Fibroblast of skin of left biceps (primary cell): ENCODE results near the gene TPGS1.

ENCODE experiments used
- DNase-seq, 2 experiments: peaks; one replicate each; pipeline ENCODE4 v3.0.0-alpha.2; 2013; ENCODE audit warnings: low read depth in 2 of 2

Gene TPGS1

DNA sequence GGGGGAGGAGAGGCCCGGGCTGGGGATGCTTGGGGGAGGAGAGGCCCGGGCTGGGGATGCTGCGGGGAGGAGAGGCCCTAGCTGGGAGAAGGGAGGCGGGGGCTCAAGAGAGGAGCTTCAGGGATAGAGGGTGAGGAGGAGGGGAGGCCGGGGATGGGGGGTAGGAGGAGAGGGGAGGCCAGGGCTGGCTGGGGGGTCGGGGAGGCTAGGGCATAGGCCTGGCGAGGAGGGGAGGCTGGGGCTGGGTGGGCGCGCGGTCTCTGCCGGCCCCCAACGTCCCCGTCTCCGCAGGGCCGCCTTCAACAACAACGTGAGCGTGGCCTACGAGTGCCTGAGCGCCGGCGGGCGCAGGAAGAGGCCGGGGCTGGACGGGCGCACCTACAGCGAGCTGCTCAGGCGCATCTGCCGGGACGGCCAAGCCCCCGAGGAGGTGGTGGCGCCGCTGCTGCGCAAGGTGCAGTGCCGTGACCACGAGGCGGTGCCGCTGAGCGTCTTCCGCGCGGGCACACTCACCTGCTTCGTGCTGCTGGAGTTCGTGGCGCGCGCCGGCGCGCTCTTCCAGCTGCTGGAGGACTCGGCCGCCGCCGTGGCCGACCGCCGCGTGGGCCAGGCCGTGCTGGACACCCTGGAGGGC, 11.4 kb downstream of the TPGS1 start:
- DNase-seq: no peak

DNA sequence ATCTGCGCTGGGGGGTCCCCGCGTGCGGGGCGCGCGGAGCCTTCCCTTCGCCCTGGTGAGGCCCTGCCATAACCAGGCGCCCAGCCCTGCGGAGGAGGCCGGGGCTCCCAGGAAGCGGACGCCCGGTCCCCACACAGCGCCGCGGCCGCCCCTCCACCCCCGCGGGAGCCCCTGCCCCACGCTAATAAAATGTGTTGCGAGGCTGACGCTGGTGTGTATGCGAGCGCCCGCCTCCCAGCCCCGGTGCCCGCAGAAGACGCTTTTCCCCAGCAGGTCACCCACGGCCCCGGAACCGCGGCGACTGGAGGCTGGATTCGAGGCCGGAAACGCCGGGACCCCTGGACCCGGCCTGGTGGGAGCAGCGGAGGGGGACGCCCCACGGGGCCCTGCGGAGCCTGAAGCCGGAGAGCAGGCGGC, 12.2 kb downstream of the TPGS1 start:
- DNase-seq: no peak

- no peak for DNase-seq
Observed at GRCh38 chr19:522726-523125, 15.4 kb downstream of the TPGS1 start.

DNA sequence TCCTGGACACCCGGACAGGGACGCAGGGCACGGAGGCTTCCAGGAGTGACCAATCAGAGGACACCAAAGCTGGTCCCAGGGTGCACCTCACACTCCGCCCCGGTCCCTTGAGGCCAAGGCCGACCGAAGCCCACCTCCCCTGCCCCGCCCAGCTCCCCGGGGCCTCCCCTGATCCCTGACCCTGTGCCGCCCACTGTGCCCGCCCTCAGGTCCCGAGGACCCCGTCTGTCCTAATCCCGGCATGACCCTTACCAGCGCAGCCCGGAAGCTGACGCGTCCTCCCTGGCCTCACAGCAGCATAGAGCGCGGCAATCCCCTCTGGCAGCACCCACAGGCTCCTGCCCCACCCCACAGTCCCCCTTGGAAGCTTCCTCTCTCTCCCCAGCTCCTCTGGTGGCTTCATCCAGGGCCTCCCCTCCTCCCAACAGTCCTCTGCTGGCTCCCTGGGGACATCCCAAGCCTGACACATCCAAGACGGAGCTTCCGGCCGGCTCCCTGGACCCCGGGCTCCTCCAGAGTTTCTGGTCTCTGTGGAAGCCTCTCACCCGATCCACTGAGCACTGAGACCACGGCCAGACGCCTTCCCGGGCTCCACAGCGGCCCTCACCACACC, 16.9 kb downstream of the TPGS1 start:
- DNase-seq: no peak

GRCh38 chr19:525029-525428, 17.7 kb downstream of the TPGS1 start:
- DNase-seq: no peak

DNA sequence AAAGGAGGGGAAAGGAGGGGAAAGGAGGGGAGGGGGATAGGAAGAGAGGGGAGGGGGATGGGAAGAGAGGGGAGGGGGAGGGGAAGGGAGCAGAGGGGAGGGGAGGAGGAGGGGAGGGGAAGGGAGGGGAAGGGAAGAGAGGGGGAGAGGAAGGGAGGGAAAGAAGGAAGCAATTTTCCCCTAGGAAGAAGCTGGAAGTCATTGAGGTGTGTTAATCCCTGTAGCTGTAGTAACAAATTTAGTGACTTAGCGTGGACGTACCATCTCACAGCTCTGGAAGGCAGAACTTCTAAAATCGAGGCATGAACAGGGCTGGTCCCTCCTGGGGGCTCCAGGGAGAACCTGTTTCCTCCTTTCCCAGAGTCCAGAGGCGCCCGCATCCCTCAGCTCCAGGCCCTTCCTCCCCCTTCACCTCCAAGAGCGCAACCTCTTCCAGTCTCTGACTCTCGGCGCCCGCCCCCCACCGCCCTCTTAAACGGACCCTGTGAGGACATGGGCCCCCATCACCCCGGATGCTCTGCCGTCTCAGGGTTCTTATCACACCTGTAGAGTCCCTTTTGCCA, 18.6 kb downstream of the TPGS1 start:
- DNase-seq: no peak

GRCh38 chr19:530134-531008, 23.1 kb downstream of the TPGS1 start:
- no peak for DNase-seq

GRCh38 chr19:531009-531752, 23.9 kb downstream of the TPGS1 start:
- DNase-seq: peak; percentile 55 to 56

- DNase-seq: no peak
Observed at GRCh38 chr19:531753-532560, 24.7 kb downstream of the TPGS1 start, which contains the start of gene CDC34. Gene CDC34 (plus strand): TSS chr19:531760. CDS start chr19:531932, 172 bp downstream.

- peak in 1 of 2 experiments; percentile 22 for DNase-seq
Observed at GRCh38 chr19:532561-533363, 25.5 kb downstream of the TPGS1 start.

DNA sequence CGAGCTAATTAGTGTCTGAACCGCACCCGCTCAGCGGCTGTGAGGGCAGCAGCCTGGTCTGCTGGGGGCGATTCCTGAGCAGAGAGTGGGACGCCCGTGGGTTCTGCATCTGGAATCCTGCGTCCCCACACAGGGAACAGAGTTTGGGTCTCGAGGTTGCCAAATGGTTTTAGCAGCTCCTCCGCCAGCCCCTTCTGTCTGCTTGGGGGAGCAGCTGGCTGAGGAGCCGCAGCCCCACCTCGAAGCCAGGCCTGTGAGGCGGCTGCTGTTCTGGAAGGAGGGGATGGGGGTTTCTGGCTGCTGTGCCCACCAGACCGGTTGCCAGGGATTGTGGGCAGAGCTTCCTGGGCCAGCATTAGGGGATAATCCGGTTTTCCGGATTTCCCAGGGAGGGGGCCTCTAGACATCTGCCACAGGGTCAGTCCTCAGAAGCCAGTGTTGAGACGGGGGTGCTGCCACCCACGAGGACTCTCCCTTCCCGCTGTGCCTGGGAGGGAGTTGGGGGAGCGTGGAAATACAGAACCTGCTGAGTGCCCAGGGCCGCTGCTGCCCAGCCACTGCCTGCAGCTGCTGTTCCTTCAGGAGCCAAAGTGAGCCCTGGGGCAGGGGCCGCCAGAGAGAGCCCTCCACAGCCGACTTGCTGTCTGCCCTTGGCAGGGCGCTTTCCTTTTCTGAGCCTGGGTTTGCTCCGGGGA, 26.2 kb downstream of the TPGS1 start:
- DNase-seq: no peak

GRCh38 chr19:534088-534487, 26.8 kb downstream of the TPGS1 start:
- DNase-seq: no peak

GRCh38 chr19:535017-535835, 27.9 kb downstream of the TPGS1 start:
- DNase-seq: no peak

DNA sequence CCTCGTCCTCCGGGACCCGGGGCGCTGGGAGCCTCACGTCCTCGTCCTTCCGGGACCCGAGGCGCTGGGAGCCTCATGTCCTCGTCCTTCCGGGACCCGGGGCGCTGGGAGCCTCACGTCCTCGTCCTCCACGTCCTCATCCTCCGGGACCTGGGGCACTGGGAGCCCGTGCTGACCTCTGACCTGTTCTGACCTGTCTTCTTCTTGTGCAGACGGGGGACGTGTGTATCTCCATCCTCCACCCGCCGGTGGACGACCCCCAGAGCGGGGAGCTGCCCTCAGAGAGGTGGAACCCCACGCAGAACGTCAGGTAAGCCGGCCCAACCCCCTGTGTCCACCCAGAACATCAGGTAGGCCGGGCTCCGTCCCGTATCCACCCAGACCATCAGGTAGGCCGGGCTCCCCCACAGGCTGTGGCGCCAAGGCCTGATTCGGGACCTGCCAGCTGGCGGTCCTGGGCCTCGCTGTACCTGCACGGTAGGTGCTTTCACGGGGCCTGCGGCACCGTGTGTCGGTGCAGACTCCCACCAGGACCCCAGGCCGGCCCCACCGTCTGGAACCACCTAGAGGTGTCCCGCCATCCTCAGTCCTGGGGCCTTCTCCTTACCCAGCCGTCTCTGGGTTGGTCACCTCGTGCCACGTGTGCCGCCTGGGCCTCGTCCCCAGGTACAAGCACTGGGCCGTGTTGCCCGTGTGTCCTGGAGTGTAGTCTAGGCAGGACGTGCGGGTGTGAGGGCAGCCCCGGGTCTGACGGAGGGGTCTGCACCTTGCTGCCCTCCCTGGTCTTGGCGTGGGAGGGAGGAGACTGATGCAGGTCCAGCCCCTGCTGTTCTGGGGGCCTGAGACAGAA, 29.0 kb downstream of the TPGS1 start:
- no peak for DNase-seq

- no peak for DNase-seq
Observed at GRCh38 chr19:536881-537404, 29.6 kb downstream of the TPGS1 start.

GRCh38 chr19:538641-539428, 31.5 kb downstream of the TPGS1 start:
- no peak for DNase-seq
